Medulla oblongata (tissue), 1 donor: ENCODE results near the gene TMTC1.
"Not testable (repeated sequence)": the region's sequence is repeated elsewhere in the genome, so short reads cannot be mapped to it uniquely, and the experiment has no call there.

ENCODE experiments used
- DNase-seq: peaks from one replicate; pipeline ENCODE4 v3.0.0-alpha.2; 2015; ENCODE audit errors: extremely low spot score

The TMTC1 gene

DNA sequence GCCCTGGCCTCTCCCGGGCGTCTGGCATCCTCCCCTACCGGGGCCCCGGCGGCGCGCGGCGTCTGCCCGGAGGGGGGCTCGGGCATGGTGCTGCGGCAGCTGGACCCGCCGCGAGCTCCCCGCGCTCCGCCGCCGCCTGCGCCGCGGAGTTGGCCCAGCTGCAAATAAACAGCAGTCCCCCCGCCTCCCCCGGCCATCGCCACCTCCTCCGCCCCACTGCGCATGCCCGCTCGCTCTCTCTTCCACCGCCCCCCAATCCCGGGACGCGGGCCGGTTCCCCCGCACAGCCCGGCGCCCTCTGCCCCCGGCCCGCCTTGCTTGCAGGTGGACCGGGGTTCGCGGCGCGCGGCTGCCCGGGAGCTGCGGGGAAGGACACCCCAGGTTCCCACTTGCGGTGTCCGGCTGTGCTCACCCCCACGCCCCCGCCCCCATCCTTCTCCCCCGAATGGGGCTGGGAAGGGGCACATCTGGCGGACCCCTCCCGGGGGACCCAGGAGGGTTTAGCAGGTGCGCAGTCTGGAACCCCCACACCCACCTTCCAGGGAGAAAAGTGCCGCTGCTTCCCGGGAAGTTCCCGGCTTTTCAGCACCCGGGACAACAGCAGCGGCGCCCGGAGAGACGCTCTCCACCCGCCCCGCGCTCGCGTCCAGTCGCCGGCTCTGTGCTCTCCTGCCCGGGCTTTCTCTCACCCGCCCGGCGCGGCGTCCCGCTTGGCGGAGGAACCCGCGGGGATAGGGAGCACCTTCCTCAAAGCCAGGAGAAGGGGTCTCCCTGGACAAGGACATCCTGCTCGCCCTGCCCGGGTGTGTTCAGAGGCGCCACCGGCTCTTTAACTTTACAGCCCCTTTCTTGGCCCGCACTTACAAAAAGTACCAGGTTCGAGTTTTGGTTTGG, at the start of gene TMTC1:
TMTC1 (minus strand) TSS at position 170 of the 894 bp plus-strand sequence. CDS start 191 bp downstream, outside the sequence.
- DNase-seq, result peak; percentile 63

DNA sequence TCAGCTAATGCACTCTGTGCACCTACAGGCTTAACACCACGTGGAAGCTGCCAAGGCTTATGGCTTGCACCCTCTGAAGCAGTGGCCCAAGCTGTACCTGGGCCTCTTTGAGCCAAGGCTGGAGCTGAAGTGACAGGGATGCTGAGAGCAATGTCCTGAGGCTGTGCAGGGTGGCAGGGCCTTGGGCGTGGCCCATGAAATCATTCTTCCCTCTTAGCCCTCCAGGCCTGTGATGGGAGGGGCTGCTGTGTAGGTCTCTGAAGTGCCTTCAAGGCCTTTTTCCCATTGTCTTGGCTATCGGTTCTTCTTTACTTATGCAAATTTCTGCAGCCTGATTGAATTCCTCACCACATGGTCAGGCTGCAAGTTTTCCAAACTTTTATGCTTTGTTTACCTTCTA, 47.4 kb upstream of the TMTC1 start:
- no peak for DNase-seq

DNA sequence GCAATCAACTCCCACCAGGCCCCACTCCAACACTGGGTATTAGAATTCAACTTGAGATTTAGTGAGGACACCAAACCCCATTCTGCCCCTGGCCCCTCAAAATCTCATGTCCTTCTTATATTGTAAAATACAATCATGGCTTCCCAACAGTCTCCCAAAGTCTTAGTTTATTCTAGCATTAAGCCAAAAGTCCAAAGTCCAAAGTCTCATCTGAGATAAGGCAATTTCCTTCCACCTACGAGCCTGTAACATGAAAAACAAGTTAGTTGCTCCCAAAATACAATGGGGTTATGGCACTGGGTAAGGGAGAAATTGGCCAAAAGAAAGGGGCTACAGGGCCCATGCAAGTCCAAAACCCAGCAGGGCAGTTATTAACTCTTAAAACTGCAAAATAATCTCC, 46.6 kb upstream of the TMTC1 start:
- no peak for DNase-seq

DNA sequence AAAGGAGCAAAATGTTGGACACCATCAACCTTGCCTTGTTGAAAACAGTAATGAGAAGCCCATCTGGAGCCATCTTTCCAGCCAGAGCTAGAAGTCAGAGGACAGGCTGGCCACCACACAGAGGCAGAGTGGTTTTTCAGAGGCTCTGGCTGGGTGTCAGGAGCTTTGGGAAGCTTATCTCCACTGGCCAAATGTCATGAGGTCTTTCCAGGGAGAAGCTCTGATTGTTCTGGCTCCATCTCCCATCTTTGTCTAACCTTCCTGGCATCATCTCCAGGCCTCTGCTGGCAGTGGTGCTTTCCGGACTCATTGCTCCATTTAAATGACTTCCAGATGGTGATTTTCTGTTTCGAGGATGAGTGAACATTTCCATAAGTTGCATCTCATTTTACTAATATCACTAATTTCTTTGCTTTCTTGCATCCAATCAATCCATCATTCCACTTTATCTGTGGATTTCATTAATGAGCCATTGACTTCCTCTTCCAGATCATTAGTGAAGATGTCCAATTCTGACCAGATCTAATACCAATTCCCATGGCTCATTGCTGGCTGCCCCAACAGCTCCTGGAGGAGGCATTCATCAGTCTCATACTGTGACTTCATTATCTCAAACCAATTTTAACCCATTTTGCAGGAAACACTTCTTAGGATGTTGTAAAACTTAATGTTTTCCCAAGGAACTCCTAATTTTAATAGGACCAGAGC, 35.3 kb upstream of the TMTC1 start:
- DNase-seq, result no peak

DNA sequence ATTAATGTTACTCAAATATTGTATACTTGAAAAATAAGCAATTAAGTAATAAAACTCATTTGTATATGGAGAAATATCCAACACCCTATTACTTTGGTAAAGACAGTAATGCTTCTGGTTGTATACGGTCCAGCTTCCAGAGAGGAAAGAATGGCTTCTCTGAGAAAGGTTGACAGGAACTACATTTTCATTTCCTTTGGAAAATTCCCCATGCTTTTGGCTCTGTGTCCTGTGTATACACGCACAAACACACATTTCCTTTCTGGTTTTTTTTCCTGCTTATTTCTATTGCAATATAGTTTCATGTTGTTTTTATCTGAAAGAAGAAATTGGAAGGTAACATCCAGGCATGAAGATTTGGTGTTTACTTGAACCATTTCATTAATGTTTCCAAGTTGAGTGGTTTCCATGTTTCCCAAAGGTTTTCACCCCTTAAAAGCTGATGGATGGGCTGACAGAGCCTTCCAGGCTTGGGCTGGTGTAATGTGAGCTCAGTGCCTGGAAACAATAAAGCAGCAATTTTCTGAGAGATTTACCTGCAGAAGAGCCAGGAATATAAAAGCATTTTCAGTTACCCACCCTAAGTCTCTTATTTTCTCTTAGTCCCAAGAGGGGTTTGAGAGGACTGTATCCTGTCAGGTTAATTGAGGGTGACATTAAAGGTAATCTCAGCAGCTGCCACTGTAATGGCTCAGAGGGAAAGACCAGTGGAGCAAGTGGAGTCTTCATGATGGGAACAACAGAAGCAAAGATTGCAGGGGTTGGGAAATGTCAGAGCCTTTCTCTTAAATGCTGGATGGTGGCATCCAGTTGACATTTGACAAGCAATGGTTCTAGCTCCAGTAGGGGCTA, 33.4 kb upstream of the TMTC1 start:
- no peak for DNase-seq

DNA sequence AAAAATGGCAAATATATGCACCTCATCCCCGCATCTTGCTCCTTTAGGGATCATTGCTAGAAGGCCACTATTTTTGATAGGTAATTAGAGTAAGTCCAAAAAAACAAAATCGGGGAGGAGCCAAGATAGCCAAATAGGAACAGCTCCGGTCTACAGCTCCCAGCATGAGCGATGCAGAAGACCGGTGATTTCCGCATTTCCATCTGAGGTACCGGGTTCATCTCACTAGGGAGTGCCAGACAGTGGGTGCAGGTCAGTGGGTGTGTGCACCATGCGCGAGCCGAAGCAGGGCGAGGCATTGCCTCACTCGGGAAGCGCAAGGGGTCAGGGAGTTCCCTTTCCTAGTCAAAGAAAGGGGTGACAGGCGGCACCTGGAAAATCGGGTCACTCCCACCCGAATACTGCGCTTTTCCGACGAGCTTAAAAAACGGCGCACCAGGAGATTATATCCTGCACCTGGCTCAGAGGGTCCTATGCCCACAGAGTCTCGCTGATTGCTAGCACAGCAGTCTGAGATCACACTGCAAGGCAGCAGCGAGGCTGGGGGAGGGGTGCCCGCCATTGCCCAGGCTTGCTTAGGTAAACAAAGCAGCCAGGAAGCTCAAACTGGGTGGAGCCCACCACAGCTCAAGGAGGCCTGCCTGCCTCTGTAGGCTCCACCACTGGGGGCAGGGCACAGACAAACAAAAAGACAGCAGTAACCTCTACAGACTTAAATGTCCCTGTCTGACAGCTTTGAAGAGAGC, 26.0 kb upstream of the TMTC1 start:
- DNase-seq, result not testable (repeated sequence)

DNA sequence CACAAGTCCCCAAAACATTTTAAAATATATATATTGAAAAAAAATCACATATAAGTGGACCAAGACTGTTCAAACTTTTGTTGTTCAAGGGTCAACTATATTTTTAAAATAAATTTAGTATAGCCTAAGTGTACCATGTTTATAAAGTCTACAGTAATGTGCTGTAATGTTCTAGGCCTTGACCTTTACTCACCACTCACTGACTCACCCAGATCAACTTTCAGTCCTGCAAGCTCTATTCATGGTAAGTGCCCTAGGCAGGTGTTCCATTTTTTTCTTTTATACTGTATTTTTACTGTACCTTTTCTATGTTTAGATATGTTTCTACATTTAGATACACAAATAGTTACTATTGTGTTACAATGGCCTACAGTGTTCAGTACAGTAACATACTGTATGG, 23.4 kb upstream of the TMTC1 start:
- no peak for DNase-seq

DNA sequence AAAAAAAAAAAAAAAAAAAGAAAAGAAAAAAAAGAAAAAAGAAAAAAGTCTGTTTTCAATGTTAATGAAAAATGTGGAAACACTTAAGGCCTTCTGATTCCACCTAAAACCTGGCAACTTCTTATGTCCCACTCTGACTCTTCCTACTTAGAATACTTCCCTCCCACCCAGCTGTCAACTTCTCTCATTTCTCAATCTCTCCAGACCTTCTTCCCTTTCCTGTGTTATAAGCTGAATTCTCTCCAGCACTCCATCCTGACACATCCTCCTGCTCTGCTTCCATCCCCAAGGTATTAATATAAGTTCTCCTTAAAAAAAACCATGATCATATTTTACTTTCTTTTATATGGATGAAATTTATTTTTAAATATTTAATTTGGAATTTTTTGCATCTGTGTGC, 20.3 kb upstream of the TMTC1 start:
- DNase-seq, result no peak

DNA sequence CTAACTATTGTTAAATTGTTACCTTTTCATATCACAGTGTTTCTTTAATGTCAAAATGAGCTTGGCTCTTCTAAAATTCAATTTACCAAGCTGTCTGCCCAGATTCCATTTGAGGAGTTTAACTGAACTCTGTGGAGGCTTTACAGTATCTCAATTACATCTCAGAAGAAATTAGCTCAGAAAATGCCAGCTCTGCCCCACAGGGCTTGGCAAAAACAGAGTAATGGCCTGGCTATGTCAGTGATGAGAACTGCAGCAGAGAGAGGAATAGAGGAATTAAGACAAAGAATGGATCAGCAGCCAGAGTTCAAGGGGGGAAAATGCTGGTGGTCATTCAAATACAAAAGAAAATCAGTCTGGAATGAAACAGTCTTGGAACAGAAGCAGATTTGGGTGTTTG, 15.8 kb upstream of the TMTC1 start:
- DNase-seq, result no peak

DNA sequence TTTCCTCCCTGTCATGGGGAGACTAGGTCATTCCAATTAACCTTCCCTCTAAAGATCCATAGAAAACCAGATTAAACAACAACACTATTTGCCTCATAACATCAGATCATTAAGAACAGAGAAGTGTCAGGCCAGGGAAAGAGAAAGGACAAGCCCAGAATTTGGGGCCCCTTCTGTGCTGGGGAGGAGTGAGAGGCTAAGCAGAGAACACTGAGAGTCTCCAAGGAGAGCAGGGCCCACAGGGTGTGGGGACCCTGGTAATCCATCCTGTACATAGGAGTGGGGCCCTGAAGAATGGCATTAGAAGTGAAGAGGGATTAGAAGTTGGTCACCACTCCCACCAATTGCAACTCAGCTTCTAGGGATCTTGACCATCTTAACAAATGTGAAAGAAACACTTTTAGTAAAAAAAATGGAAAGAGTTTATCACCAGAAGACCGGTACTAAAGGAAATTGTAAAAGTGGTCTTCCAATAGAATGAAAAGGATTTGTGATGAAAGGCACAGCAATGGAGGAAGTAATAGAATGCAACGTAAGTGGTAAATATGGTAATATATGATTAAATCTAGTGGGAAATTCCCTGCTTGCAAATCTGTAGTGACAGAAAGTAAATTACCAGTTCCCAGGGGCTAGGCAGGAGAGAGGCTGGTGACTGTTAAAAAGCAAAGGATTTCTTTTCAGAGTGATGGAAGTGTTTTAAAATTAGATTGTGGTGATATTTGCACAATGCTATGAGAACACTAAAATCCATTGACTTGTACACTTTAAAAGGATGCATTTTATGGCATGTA, 14.0 kb upstream of the TMTC1 start:
- DNase-seq, result no peak

DNA sequence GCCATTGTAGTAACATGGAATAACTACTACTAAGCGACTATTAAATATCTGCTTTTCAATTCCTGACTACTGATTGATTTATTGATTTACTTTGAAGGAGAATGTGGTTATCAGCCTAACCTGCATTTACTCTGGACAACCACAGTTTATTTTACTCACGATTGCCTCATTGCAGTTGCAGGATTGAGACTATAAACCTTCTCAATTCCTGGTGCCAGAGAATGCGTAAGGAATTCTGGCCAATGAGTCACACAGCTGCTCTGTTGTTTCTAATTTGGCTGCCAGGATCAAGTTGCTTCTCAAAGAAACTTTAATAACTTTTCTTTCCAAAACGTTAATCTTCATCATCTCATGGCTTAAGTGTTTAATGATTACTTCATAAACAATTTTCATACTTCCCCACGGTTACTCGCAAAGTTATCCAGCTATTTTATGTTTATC, 13.1 kb upstream of the TMTC1 start:
- DNase-seq, result no peak

DNA sequence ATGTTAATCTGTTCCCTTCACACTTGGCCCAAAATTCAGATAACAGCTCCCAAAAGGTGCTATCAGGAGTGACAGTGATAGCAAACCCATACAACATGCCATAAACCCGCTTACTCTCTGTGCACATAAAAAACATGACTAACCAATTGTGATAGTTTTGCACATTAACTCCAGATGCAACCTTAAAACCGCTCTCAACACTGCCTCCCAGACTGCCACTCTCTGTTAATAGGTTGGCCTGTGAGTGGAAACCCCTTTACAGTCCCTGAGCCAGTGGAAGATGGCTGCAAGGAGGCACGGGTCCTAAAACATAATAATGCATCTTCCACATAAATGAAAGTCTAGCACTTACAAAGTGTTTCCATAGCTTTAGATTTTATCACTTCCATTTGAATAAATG, 12.0 kb upstream of the TMTC1 start:
- DNase-seq, result no peak

DNA sequence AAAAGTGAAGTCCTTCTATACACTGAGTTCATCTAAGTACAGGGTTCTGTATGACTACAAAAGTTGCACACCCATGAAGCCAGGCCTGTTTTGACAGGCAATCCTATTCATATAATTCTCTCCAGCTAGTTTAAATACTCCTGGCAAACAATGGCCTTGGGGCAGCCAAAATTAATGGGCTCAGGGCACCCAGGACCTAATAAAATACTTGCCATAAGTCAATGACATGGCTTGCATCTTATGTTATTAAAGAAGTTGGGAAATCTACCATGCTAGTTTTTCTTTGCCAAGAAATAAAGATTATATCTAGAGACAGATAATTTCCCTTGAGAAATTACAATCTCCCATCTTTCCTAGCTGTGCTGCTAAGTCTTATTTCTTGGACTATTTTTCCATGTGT, 11.1 kb upstream of the TMTC1 start:
- DNase-seq, result no peak

DNA sequence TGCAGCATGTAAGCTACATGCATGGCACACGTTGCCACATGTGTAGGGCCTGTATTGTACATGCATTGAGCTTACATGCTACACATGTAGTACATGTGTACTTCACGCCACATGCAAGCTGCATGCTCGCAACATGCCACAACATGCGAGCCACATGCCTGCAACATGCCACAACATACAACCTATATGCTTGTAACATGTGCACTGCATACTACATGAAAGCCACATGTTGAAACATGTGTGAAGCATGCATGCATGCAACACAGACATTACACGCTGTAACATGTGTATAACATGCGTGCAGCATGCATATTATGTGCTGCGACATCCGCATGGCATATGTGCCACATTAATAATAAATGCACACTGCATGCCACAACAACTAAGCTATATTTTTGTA, 9.1 kb upstream of the TMTC1 start:
- DNase-seq, result no peak

DNA sequence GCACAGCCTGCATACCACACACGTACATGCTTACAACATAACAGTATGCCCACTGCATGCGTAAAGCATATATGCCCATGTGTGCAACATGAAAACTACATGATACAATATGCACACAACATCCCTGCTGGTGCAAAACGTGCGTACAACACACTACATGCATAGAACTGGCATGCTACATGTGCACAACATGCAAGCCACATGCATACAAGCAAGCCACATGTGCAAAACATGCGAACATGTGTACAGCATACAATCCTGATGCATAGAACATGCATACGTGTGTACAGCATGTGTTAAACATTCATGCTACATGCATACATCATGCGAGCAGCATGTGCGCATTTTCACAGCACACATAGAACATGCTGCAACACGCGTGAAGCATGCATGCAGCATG, 8.4 kb upstream of the TMTC1 start:
- DNase-seq, result no peak

DNA sequence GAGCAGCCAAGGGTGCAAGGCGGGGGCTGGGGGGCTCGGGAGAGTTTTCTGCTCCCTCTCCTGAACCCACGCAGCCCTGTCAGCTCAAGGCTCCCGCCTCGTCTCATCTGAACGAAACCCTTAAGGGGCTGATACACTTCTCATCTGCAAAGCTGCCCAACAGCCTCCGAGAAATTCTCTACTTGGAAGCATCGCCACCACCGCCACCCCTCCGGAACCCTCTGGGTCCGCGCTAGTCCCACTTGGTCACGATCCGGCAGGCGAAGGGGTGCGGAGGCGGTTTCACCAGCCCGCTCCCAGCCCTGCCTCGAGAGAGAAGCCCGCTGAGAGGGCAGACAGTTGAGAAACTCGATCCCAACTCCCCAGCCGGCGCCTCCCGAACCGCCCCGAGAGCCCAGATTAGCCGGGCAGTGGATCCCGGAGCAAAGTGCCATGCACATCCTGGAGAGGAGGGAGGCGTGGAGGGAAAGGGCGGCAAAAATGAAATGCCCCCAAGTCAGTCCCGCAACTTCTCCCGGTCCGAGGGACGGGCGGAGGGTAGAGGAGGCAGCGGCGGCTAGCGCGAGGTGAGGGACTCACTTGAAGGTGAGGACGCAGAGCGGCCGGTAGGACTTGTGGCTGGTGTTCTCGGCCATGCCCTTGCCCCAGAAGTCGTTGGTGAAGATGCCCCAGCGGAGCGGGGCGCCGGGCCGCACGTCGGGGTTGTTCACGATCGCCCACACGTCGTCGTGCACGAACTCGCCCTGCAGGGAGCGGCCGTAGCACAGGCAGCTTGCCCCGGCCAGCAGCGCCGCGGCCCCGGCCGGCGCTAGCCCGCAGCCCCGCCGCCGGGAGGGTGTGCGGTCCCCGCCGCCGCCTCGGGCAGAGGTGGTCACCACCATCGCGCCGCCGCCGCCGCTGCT, 620 bp downstream of the TMTC1 start:
- DNase-seq, result peak; percentile 15

DNA sequence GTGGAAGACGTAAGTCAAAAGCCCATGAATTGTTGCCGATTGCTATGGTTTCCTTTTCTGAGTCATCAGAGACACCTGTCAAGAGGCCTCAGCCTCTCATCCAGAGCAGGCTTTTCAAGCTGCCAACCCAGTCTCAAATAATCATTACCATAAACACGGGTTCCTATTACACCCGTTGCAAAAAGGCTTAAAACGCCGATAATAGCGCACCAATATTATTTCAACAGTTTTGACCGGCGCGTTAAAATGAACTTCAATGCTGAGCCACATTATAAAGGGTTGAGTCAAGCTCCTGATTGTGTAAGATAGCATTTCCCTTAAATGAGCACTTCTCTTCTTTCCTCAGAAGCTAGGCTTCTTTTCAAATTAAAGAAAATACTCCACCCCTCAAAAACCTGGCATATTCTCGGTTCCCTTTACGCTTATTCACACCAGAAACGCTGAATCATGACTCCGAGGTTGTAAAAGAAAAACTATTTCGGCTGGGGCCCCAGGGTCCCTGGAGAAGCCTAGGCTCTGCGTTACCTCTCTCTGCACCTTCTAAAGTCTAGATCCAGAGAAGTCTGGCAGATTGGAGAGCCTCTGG, 1.4 kb downstream of the TMTC1 start:
- peak; percentile 30 for DNase-seq

DNA sequence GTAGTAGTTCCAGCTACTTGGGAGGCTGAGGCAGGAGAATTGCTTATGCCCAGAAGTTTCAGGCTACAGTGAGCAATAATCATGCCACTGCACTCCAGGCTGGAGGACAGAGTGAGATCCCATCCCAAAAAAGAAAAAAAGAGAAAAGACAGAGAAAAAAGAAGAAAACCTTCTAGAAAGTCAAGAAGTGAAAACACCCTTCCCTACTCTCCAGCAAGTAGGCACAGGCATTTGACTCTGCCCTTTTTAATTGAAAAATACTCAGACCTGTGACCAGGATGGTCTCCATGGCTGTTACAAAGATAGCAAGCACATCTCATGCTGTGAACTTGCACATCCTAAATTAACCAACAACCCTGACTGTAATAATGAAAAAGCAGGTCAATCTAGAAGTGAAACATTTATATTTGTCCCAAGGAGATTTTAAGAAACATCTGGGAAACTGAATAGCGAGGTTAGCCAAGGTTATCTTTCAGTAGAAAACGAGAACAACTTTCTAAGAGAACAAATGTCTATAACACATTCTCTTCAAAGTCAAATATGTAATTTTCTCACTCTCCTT, 2.0 kb downstream of the TMTC1 start:
- no peak for DNase-seq

DNA sequence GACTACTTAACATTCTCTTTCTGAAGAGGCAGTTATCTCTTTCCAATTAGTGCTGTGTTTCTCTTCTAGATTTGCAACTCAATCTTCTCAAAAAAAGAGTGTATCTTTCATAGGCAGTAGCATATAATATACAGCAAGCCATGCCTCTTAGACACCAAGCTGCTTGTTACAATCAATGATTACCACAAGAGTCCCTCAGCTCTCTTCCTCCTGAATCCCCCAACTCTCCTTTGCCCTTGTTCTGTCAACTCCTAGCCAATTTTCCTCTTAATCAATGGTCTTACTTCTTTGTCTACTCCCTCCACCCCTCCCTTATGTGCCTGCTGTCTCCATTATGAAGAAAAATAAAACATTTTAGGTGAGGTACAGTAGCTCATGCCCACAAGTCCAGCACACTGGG, 2.6 kb downstream of the TMTC1 start:
- no peak for DNase-seq
